C4-2B (cell line): Measurements from ENCODE around the gene EFNA5.

Source experiments
- ZFX ChIP-seq: fragments of 450-650 bp; IDR thresholded peaks from 2 replicates; pipeline ENCODE4 v1.6.1; 2017
- TF ChIP-seq, protein P1 (sequence below): fragments of 450-650 bp; conservative IDR thresholded peaks from 2 replicates; pipeline ENCODE4 v1.5.1; 2017; ENCODE audit warnings: mild to moderate bottlenecking

DNA sequence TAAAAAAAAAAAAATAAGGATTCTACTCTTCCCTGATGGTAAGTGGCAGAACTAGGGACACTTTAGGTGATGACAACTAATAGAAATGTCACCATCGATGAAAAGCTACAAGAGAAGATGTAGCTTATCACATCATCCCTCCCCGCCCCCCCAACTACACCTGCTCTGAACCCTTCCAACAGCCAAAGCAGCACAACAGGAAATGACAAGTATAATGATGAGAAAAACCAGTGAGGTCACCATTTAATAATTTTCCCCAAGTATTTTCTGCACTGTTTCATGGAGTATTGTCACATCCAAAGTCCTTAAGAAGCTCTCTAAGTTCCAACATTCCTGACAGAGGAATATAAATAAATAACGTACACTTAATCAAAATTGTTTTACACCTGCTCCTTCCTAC is 221.4 kb downstream of the EFNA5 start:
- TF ChIP-seq, protein P1, sequence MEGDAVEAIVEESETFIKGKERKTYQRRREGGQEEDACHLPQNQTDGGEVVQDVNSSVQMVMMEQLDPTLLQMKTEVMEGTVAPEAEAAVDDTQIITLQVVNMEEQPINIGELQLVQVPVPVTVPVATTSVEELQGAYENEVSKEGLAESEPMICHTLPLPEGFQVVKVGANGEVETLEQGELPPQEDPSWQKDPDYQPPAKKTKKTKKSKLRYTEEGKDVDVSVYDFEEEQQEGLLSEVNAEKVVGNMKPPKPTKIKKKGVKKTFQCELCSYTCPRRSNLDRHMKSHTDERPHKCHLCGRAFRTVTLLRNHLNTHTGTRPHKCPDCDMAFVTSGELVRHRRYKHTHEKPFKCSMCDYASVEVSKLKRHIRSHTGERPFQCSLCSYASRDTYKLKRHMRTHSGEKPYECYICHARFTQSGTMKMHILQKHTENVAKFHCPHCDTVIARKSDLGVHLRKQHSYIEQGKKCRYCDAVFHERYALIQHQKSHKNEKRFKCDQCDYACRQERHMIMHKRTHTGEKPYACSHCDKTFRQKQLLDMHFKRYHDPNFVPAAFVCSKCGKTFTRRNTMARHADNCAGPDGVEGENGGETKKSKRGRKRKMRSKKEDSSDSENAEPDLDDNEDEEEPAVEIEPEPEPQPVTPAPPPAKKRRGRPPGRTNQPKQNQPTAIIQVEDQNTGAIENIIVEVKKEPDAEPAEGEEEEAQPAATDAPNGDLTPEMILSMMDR: no peak
- TF ChIP-seq ZFX: no peak
